Vagina (tissue), 2 donors: ENCODE data around the gene SLC32A1.

Experiments
- POLR2AphosphoS5 ChIP-seq, 2 donors: sonication (generic); formaldehyde crosslinking; IDR thresholded peaks; one replicate each; pipeline ENCODE4 v1.9.0; 2017; ENCODE audit warnings: antibody characterized with exemption in 2 of 2, mild to moderate bottlenecking in 2 of 2, low read depth in 1 of 2; ENCODE audit not compliant: insufficient read depth in 1 of 2
- TF ChIP-seq, protein P1 (sequence below), 3 experiments: fragments of 450-650 bp in 2 of 3; fragments of 200-600 bp in 1 of 3; sonication (generic) in 1 of 3; IDR thresholded peaks; one replicate each; pipeline ENCODE4 v1.5.1; 2017 to 2019; ENCODE audit warnings: antibody characterized with exemption in 3 of 3, mild to moderate bottlenecking in 2 of 3, moderate library complexity in 2 of 3

DNA sequence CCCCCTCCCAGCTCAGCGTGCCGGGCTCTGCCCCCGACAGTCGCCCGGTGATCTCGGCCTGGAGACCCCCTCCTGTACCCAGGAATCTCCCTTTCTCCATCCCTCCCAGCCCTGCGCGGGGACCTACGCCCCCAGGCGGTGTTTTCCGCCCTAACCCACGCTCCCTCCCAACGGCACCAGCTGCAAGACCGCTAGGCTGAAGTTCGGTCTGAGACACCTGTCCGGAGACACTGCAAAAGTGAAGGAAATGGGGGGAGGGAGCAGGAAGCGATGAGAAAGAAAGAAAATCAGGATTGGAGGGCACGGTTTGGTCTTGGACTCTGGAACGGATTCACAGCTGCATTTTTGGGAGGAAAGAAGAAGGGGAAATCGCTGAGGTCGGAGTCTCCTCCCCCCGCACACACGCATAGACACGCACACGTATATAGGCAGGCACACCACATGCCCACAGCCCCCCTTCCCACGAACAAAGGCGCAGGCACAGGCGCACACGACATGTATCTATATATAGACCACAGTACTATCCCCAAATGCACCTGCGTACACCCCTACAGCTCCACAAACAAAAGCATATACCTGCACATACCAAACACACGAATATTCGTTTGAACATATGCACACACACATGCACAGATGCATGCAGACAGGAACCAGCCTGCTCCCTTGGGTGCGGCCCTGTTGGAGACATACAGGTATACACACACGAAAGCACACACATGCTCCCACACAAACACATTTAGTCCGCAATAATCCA, 1.0 kb downstream of the SLC32A1 start:
- TF ChIP-seq POLR2AphosphoS5 (IDR thresholded peaks at IDR 0.05; ENCODE audit: insufficient read depth in 1 of 2, low read depth in 1 of 2): no peak
- TF ChIP-seq, protein P1, sequence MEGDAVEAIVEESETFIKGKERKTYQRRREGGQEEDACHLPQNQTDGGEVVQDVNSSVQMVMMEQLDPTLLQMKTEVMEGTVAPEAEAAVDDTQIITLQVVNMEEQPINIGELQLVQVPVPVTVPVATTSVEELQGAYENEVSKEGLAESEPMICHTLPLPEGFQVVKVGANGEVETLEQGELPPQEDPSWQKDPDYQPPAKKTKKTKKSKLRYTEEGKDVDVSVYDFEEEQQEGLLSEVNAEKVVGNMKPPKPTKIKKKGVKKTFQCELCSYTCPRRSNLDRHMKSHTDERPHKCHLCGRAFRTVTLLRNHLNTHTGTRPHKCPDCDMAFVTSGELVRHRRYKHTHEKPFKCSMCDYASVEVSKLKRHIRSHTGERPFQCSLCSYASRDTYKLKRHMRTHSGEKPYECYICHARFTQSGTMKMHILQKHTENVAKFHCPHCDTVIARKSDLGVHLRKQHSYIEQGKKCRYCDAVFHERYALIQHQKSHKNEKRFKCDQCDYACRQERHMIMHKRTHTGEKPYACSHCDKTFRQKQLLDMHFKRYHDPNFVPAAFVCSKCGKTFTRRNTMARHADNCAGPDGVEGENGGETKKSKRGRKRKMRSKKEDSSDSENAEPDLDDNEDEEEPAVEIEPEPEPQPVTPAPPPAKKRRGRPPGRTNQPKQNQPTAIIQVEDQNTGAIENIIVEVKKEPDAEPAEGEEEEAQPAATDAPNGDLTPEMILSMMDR (IDR thresholded peaks at IDR 0.05): no peak
